Ectodermal cell (in vitro differentiated cells): ENCODE measurements around the gene MBTPS2.

Experiments
- H3K27ac ChIP-seq: 2 replicates; pipeline ENCODE4 v1.7.0; 2013; ENCODE audit warnings: mild to moderate bottlenecking, low read depth, low read length; ENCODE audit not compliant: insufficient read depth, poor library complexity, severe bottlenecking
- H3K27me3 ChIP-seq: 2 replicates; pipeline ENCODE4 v1.7.0; 2013; ENCODE audit warnings: mild to moderate bottlenecking, low read length; ENCODE audit not compliant: insufficient read depth, control insufficient read depth, poor library complexity, severe bottlenecking
- H3K36me3 ChIP-seq: one replicate; pipeline ENCODE4 v1.7.0; 2013; ENCODE audit warnings: low read length; ENCODE audit not compliant: control insufficient read depth, insufficient read depth
- H3K4me1 ChIP-seq: one replicate; pipeline ENCODE4 v1.7.0; 2013; ENCODE audit warnings: low read length; ENCODE audit not compliant: control insufficient read depth, insufficient read depth
- H3K4me3 ChIP-seq: 2 replicates; pipeline ENCODE4 v1.7.0; 2013; ENCODE audit warnings: low read depth, low read length, control low read depth; ENCODE audit not compliant: insufficient read depth
- H3K9me3 ChIP-seq: 2 replicates; pipeline ENCODE4 v1.7.0; 2013; ENCODE audit warnings: mild to moderate bottlenecking, low read length, moderate library complexity; ENCODE audit not compliant: control insufficient read depth
- WGBS, 2 experiments: methylation state at CpG; one replicate each; pipeline ENCODE4 v1.1.7; 2013; ENCODE audit warnings: missing lambda C conversion rate in 2 of 2; 5-methylcytosine and 5-hydroxymethylcytosine counted together

Gene MBTPS2

DNA sequence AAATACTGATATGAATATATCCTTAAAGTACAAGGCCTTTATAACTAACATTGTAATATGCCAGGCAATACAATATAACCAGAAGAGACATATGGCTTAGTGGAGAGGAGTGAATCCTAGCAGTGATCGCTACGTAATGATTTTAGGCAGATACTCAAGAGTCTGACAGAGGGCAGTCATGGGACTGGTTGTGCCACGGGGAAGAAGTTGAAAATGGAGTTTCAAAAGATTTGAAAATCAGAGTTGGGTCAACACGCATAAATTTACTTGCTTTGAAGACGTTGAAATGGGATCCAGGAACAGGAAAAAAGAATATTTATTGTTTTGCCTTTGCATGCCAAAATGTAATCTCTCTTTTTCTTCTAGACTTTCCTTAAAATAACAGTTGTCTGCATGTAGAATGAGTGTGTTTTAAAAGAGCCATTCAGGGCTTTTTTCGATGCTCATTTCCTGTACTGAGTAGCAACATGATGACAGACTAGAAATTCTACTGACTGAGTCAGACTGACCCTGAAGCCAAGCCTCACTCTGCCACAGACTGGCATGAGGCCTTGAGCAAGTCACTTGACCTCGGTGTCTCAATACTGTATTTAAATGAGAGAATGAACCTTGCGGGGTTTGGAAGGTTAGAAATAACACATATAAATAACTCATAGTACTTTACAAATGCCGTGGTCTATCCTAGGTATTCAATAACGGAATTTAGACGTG is 93.0 kb downstream of the MBTPS2 start:
- 80% methylated on average over 9 of the region's 11 CpGs for WGBS, 2 experiments
- Histone ChIP-seq H3K36me3 (no peaks in the 10 kb centered on the region), H3K4me1 (no peaks in the 10 kb centered on the region), H3K9me3 (no peaks in the 10 kb centered on the region), H3K27ac (no peak overlapping the region), H3K27me3 (no peaks in the 10 kb centered on the region), H3K4me3 (no peak overlapping the region)

DNA sequence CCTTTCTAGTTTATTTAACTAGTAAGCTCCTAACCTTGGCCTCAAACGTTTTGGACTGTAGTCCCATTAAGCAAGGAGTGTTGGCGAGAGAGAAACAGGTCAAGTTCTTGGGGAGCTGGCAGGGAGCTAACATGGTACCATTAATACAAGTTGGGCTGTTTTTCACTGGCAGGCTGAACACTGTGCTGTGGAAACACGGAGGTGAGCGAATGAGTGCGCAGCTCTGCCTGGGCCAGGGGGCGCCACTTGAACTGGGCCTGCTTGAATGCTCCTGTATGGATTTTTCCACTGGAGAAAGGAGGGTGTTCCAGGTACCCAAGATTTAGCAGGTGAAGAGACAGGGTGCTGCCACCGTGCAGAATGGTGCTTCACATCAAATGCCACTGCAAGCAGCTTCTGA is 93.7 kb downstream of the MBTPS2 start:
- H3K9me3 ChIP-seq, result no peaks in the 10 kb centered on the region
- H3K4me1 ChIP-seq, result no peaks in the 10 kb centered on the region
- H3K27me3 ChIP-seq, result no peaks in the 10 kb centered on the region
- H3K4me3 ChIP-seq, result no peak overlapping the region
- H3K36me3 ChIP-seq, result no peaks in the 10 kb centered on the region
- 76 to 81% methylated on average over 7 of the region's 7 CpGs for WGBS, 2 experiments
- H3K27ac ChIP-seq, result no peak overlapping the region

DNA sequence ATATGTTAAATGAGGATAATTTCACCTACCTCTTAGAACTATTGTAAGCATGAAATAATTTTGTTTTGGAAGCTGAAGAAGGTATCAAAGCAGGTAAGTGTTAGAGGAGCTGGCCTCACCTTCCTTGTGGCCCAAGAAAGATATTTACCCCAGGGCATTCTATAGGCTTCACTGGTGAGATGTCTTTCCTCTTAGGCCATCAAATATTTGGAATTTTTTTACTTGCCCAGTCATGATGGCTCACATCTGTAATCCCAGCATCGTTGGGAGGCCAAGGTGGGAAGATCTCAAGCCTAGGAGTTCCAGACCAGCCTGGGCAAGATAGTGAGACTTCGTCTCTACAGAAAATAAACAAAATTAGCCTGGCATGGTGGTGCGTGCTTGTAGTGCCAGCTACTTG is 95.0 kb downstream of the MBTPS2 start:
- Histone ChIP-seq H3K9me3 (no peaks in the 10 kb centered on the region), H3K36me3 (no peaks in the 10 kb centered on the region), H3K27ac (no peak overlapping the region), H3K4me3 (no peak overlapping the region), H3K4me1 (no peaks in the 10 kb centered on the region), H3K27me3 (no peaks in the 10 kb centered on the region)
- WGBS, 2 experiments, result 75 to 83% methylated on average over 3 of the region's 3 CpGs
